MG63 (cell line): ENCODE measurements around the gene KLHL29. TPM values are rescaled to one million over a fixed set of nuclear protein-coding genes. Genes with fewer than 3 reads are reported as not detected.

ENCODE experiments used
- DNase-seq: peaks from one replicate; pipeline ENCODE4 v3.0.0-alpha.2; 2020
- H3K27me3 ChIP-seq: fragments of 250-450 bp; sonication (Bioruptor Pico); 2 replicates; pipeline ENCODE4 v1.5.1; 2020; ENCODE audit warnings: mild to moderate bottlenecking, moderate library complexity
- H3K36me3 ChIP-seq: fragments of 250-450 bp; sonication (Bioruptor Pico); 2 replicates; pipeline ENCODE4 v1.5.1; 2020; ENCODE audit warnings: mild to moderate bottlenecking, moderate library complexity
- H3K4me3 ChIP-seq: fragments of 250-450 bp; sonication (Bioruptor Pico); 2 replicates; pipeline ENCODE4 v1.5.1; 2020; ENCODE audit warnings: mild to moderate bottlenecking, moderate library complexity
- H3K9me3 ChIP-seq: fragments of 250-450 bp; sonication (Bioruptor Pico); 2 replicates; pipeline ENCODE4 v1.5.1; 2020; ENCODE audit warnings: mild to moderate bottlenecking, moderate library complexity
- total RNA-seq: library from RNA; depleted of rRNA; stranded (reverse); fragments of >200 nt; shearing (Covaris generic); gene quantifications from 2 replicates; pipeline ENCODE4 v1.2.3, GENCODE V29; 2014; ENCODE audit warnings: low replicate concordance

The KLHL29 gene
- total RNA-seq, 1 experiment from 2014 or later = 1.5 TPM

DNA sequence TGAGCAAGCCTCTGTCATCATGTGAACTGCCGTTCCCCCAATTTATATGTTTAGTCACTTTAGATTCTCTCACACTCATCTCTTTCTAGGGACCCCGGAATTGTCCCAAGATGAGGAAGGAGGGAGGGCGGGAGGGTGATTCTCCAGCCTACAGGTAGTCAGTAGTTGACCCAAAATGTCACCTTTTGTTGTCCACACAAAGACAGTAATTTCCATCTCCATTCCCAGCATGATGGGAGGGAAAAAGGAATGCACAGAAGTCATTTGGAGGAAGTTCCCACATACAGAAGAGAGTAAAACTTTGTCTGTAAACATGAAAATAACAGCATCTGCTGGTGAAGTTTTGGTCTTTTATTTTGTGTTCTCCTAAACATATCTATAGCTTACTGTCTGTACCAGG, 222.9 kb downstream of the KLHL29 start:
- Histone ChIP-seq H3K36me3 (no peaks in the 10 kb centered on the region; the same call in 1 of the 2 replicates), H3K4me3 (no peak overlapping the region), H3K27me3 (no peaks in the 10 kb centered on the region), H3K9me3 (peaks cover 11% of the 10 kb centered on the region)
- DNase-seq = no peak

- Histone ChIP-seq H3K4me3 (no peak overlapping the region), H3K27me3 (no peaks in the 10 kb centered on the region), H3K36me3 (no peaks in the 10 kb centered on the region; the same call in 1 of the 2 replicates), H3K9me3 (peaks cover 11% of the 10 kb centered on the region)
- DNase-seq = no peak
These were observed 224.3 kb downstream of the KLHL29 start for GRCh38 chr2:23609254-23609653.

DNA sequence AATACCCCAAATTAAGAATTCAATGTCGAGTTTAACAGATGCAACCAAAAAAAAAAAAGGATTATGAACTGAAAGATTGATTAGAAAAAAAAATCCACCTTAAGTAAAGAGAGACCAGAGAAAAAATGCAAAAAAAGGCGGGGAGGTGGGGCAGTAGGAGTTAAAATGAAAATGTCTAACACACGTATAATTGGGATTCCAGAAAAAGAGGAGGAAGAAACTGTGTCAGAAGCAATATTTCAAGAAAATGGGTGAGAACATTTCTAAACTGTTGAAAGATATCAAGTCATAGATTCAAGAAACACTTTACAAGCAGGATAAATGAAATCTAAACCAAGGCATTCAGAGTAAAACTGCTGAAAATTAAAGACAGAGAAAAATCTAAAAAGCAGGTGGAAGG, 226.9 kb downstream of the KLHL29 start:
- peaks cover 4% of the 10 kb centered on the region for H3K9me3 ChIP-seq
- H3K27me3 ChIP-seq = no peaks in the 10 kb centered on the region
- no peaks in the 10 kb centered on the region for H3K36me3 ChIP-seq
- H3K4me3 ChIP-seq = no peak overlapping the region
- DNase-seq = no peak

GRCh38 chr2:23614701-23615100, 229.7 kb downstream of the KLHL29 start:
- peaks cover 3% of the 10 kb centered on the region; the same call in 1 of the 2 replicates for H3K9me3 ChIP-seq

DNA sequence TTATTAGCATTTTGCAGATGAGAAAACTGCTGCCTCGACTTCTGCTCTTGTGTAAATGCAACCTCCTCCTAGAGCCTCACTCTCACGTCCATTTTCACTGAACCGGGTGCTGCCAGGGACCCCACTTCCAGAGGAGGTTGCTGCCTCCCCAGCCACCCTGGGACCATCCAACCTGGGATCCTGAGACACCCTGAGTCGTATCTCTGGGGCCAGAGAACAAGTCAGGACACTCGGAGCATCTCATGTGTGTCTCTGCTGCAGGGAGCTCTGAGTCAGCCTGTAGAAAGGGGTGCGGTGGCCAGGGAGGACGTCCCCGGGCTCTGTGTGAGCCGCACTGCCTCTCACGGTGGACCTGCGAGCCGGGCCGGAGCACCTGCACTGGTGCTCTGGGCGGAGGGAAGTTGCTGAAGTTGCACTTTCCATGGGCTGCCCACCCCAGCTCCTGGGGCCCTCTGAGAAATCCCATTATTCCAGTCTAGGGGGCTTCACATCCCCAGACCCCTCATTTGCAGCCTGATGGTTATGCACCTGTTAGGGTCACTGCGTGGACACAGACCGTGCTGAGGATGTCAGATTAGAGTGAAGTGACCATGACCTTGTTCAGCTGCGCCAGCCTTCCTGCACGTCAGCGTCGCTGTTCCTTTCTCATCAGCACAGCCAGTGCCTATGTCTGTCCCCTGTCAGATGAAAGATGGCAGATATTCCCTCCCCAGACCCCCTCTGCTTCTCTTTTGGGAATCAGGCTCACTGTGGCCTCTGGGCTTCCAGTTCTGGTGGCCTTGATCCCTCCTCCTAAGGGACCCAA, 230.4 kb downstream of the KLHL29 start:
- Histone ChIP-seq H3K36me3 (no peaks in the 10 kb centered on the region), H3K9me3 (peaks cover 3% of the 10 kb centered on the region; the same call in 1 of the 2 replicates), H3K4me3 (no peak overlapping the region), H3K27me3 (no peaks in the 10 kb centered on the region)
- no peak for DNase-seq

More at GRCh38 chr2:23614701-23615100, 229.7 kb downstream of the KLHL29 start:
- Histone ChIP-seq H3K36me3 (no peaks in the 10 kb centered on the region), H3K27me3 (no peaks in the 10 kb centered on the region), H3K4me3 (no peak overlapping the region)
- DNase-seq = no peak

DNA sequence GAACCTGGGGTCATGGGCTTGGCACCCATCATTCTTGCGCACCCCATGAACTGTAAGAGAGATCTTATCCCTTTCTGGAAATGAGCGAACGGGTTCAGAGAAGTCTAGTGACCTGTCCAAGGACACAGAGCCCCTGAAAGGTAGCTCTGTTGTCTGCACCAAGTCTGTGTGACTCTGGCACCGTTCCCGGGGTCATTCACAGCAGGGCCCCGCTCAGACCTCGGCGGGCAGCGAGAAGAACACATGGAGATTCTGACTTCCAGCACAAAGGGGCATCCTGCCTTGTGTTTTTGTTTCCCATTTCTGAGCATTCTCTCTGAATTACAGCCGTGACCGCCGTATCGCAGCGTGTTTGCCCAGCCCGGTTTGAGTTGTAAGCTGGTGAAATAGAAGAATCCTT, 231.7 kb downstream of the KLHL29 start:
- H3K27me3 ChIP-seq = no peaks in the 10 kb centered on the region
- peaks cover 3% of the 10 kb centered on the region; the same call in 1 of the 2 replicates for H3K9me3 ChIP-seq
- H3K36me3 ChIP-seq = no peaks in the 10 kb centered on the region
- no peak for DNase-seq
- H3K4me3 ChIP-seq = no peak overlapping the region

DNA sequence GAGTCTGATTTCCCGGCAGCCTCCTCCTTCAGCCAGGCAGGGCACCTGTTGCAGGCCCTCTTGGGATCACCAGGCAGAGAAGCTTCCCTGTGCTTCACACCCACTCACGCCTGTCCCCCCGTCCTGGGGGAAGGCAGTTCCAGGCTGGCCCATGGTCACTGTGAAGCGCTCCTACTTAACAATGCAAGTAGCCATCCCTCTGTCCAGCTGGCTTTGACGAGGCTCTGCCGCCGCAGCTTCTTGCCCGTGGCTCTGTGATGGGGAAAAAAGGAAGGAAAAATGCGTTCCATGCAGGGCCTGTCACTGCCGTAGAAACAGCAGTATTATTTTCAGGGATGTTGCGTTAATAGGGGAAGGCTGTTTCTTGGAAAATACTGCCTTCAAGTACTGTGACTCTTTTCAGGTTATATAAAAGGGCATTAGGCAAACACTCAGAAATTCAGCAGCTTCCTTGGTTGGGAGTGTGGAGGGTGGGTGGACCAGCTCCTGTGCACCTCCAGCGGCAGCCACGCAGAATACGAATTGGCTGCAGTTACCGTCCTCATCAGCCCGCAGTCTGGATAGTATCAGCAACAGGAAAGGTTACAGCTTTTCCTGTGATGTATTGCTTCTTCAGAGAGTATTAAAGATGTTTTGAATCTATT, 232.3 kb downstream of the KLHL29 start:
- no peaks in the 10 kb centered on the region for H3K9me3 ChIP-seq
- no peak for DNase-seq
- H3K4me3 ChIP-seq = no peak overlapping the region
- H3K27me3 ChIP-seq = no peaks in the 10 kb centered on the region
- no peaks in the 10 kb centered on the region for H3K36me3 ChIP-seq

- no peak for DNase-seq
- no peak overlapping the region for H3K4me3 ChIP-seq
These were observed 232.8 kb downstream of the KLHL29 start for GRCh38 chr2:23617811-23618215.

DNA sequence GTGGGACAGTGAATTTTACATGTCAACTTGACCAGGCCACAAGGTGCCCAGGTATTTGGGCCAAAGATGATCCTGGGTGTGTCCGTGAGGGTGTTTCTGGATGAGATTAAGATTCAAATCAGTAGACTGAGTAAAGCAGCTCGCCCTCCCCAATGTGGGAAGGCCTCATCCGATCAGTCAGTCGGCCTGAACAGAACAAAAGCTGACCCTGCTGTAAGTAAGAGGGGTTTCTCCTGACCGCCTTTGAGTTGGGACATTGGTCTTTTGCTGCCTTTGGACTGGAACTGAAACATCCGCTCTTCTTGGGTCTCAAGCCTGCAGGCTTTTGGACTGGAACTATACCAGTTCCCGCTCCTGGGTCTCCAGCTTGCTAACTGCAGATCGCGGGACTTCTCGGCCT, 233.3 kb downstream of the KLHL29 start:
- no peak overlapping the region for H3K4me3 ChIP-seq
- H3K27me3 ChIP-seq = no peaks in the 10 kb centered on the region
- no peaks in the 10 kb centered on the region for H3K36me3 ChIP-seq
- no peaks in the 10 kb centered on the region for H3K9me3 ChIP-seq
- DNase-seq = no peak

More at GRCh38 chr2:23617811-23618215, 232.8 kb downstream of the KLHL29 start:
- Histone ChIP-seq H3K36me3 (no peaks in the 10 kb centered on the region), H3K9me3 (no peaks in the 10 kb centered on the region), H3K27me3 (no peaks in the 10 kb centered on the region)

- no peaks in the 10 kb centered on the region for H3K27me3 ChIP-seq
- no peaks in the 10 kb centered on the region for H3K9me3 ChIP-seq
- no peaks in the 10 kb centered on the region for H3K36me3 ChIP-seq
- no peak overlapping the region for H3K4me3 ChIP-seq
- no peak for DNase-seq
These were observed 234.0 kb downstream of the KLHL29 start for GRCh38 chr2:23618794-23619530.

- H3K36me3 ChIP-seq = no peaks in the 10 kb centered on the region
- no peaks in the 10 kb centered on the region for H3K27me3 ChIP-seq
- no peak overlapping the region for H3K4me3 ChIP-seq
- DNase-seq = no peak
- peaks cover 5% of the 10 kb centered on the region for H3K9me3 ChIP-seq
These were observed 235.0 kb downstream of the KLHL29 start for GRCh38 chr2:23619941-23620340.

DNA sequence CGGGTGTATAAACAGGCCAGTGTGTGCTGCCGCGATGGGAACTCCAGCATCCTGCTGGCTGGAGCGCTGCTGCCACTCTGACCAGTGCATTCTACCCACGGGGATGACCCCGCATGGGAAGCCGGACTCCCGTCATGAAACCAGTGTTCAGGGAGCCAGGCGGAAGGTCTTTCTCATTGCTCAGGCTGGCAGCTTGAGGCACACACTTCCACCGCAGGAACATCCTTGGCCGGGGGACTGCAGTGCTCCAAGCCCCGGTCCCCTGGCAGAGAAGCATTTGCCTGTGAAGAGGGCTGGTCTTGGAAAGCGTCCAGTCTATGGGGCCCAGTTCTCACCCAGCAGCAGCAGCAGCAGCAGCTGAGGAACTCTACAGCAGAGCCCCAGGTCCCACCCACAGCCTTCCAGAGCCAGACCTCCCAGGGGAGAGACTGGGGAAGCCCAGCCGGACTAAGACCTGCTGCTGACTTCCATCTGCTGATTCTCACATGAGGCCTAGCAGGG, 235.9 kb downstream of the KLHL29 start:
- peaks cover 5% of the 10 kb centered on the region for H3K9me3 ChIP-seq
- no peak for DNase-seq
- no peaks in the 10 kb centered on the region for H3K27me3 ChIP-seq
- no peak overlapping the region for H3K4me3 ChIP-seq
- H3K36me3 ChIP-seq = no peaks in the 10 kb centered on the region

DNA sequence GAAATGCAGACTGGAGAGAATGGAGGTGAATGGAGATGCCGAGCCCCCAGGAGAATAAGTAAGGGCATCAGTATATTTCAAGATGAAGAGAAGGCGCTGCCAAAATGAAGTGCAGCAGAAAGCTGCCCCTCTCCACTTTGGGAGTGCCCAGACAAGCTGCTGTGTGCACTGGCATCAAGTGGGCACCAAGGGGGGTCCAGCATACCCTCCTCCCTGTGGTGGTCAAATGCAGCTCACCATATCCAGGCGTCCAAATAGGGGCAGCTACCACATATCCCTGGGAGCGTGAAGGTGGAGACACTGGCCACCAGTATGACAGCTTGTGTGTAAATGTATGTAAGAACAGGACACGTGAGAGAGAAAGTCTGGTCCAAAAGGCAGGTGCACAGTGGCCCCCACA, 236.6 kb downstream of the KLHL29 start:
- H3K27me3 ChIP-seq = no peaks in the 10 kb centered on the region

GRCh38 chr2:23622466-23622865, 237.5 kb downstream of the KLHL29 start:
- peaks cover 5% of the 10 kb centered on the region for H3K9me3 ChIP-seq
- H3K4me3 ChIP-seq = no peak overlapping the region
- no peaks in the 10 kb centered on the region for H3K27me3 ChIP-seq
- H3K36me3 ChIP-seq = no peaks in the 10 kb centered on the region
- DNase-seq = no peak

More for the DNA sequence above, 236.6 kb downstream of the KLHL29 start:
- Histone ChIP-seq H3K36me3 (no peaks in the 10 kb centered on the region), H3K9me3 (peaks cover 5% of the 10 kb centered on the region), H3K4me3 (no peak overlapping the region)
- no peak for DNase-seq

- no peak for DNase-seq
- no peaks in the 10 kb centered on the region for H3K36me3 ChIP-seq
- H3K27me3 ChIP-seq = no peaks in the 10 kb centered on the region
- peaks cover 5% of the 10 kb centered on the region for H3K9me3 ChIP-seq
- H3K4me3 ChIP-seq = no peak overlapping the region
These were observed 238.1 kb downstream of the KLHL29 start for GRCh38 chr2:23622966-23623675.

GRCh38 chr2:23624378-23624777, 239.4 kb downstream of the KLHL29 start:
- no peaks in the 10 kb centered on the region for H3K27me3 ChIP-seq
- no peak for DNase-seq
- peaks cover 5% of the 10 kb centered on the region for H3K9me3 ChIP-seq
- H3K4me3 ChIP-seq = no peak overlapping the region
- H3K36me3 ChIP-seq = no peaks in the 10 kb centered on the region
